NCI-H1417 treated with DMSO at 0.1 percent for 48 hours (cell line): Measurements from ENCODE around the gene PCDHB10.
"Not testable (repeated sequence)": the region's sequence is repeated elsewhere in the genome, so short reads cannot be mapped to it uniquely, and the experiment has no call there.

Experiments
- DNase-seq: peaks from one replicate; lab custom pipeline; 2025; lab: John Stamatoyannopoulos, UW

PCDHB10 gene

DNA sequence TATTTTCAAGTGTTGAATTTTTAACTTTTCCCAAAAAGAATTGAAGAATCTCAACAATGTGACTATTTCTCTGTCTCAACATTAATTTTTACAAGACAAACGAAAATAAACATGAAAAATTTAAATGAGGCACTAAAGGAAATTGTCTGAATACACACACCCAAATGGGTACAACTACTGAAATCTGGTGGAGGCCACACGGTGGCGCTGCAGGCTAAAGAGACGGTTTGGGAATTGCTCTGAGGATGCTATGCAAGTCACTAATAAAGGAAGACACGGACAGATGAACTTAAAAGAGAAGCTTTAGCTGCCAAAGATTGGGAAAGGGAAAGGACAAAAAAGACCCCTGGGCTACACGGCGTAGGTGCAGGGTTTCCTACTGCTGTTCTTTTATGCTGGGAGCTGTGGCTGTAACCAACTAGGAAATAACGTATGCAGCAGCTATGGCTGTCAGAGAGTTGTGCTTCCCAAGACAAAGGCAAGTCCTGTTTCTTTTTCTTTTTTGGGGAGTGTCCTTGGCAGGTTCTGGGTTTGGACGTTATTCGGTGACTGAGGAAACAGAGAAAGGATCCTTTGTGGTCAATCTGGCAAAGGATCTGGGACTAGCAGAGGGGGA lies at the start of gene PCDHB10:
TSS of gene PCDHB10 (plus strand) at position 244 of the 616 bp plus-strand sequence. CDS start at position 444, 200 bp downstream.
- peak; percentile 53 for DNase-seq

DNA sequence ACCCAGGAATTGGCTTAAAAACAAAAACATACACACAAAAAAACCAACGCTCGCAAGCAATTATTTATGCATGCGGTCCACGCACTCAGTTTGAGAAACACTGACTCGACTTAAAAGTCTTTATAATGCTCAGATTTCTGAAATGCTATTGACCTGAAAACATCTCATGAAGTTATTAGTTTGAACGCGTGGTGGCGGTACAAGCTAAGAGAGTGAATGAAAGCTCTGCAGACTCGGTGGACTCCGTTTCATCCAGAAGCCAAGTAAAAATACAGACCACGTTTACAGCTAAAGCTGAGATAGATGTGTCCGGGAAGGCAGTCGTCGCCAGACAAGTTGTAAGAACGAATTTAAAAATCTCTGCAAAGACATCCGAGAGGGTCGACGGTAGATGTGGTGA lies 42.3 kb upstream of the PCDHB10 start, which contains the start of gene PCDHB6:
TSS of gene PCDHB6 (plus strand) at position 246 of the 400 bp plus-strand sequence. CDS start 201 bp downstream, outside the sequence.
- no peak for DNase-seq

DNA sequence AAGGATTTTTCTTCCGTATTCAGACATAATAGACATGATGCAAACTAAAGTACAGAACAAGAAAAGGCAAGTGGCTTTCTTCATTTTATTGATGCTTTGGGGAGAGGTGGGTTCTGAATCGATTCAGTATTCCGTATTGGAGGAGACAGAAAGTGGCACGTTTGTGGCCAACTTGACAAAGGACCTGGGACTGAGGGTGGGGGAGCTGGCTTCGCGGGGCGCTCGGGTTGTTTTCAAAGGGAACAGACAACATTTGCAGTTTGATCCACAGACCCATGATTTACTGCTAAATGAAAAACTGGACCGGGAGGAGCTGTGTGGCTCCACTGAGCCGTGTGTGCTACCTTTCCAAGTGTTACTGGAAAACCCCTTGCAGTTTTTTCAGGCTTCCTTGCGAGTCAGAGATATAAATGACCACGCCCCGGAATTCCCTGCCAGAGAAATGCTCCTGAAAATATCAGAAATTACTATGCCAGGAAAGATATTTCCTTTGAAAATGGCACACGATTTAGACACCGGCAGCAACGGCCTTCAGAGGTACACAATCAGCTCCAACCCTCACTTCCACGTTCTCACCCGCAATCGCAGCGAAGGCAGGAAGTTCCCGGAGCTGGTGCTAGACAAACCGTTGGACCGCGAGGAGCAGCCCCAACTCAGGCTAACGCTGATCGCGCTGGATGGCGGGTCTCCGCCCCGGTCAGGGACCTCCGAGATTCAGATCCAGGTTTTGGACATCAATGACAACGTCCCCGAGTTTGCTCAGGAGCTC lies 41.7 kb upstream of the PCDHB10 start:
- DNase-seq: no peak

DNA sequence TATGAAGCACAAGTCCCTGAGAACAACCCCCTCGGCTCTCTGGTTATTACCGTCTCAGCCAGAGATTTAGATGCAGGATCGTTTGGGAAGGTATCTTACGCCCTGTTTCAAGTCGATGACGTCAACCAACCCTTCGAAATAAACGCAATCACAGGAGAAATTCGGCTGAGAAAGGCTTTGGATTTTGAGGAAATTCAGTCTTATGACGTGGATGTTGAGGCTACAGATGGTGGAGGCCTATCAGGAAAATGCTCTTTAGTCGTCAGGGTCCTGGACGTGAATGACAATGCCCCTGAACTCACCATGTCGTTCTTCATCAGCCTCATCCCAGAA lies 41.2 kb upstream of the PCDHB10 start:
- no peak for DNase-seq

DNA sequence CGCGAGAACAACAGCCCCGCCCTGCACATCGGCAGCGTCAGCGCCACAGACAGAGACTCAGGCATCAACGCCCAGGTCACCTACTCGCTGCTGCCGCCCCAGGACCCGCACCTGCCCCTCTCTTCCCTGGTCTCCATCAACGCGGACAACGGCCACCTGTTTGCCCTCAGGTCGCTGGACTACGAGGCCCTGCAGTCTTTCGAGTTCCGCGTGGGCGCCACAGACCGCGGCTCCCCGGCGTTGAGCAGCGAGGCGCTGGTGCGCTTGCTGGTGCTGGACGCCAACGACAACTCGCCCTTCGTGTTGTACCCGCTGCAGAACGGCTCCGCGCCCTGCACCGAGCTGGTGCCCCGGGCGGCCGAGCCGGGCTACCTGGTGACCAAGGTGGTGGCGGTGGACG lies 40.5 kb upstream of the PCDHB10 start:
- DNase-seq: not testable (repeated sequence)

DNA sequence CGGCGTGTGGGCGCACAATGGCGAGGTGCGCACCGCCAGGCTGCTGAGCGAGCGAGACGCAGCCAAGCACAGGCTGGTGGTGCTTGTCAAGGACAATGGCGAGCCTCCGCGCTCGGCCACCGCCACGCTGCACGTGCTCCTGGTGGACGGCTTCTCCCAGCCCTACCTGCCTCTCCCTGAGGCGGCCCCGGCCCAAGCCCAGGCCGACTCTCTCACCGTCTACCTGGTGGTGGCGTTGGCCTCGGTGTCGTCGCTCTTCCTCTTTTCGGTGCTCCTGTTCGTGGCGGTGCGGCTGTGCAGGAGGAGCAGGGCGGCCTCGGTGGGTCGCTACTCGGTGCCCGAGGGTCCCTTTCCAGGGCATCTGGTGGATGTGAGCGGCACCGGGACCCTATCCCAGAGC lies 40.1 kb upstream of the PCDHB10 start:
- not testable (repeated sequence) for DNase-seq

DNA sequence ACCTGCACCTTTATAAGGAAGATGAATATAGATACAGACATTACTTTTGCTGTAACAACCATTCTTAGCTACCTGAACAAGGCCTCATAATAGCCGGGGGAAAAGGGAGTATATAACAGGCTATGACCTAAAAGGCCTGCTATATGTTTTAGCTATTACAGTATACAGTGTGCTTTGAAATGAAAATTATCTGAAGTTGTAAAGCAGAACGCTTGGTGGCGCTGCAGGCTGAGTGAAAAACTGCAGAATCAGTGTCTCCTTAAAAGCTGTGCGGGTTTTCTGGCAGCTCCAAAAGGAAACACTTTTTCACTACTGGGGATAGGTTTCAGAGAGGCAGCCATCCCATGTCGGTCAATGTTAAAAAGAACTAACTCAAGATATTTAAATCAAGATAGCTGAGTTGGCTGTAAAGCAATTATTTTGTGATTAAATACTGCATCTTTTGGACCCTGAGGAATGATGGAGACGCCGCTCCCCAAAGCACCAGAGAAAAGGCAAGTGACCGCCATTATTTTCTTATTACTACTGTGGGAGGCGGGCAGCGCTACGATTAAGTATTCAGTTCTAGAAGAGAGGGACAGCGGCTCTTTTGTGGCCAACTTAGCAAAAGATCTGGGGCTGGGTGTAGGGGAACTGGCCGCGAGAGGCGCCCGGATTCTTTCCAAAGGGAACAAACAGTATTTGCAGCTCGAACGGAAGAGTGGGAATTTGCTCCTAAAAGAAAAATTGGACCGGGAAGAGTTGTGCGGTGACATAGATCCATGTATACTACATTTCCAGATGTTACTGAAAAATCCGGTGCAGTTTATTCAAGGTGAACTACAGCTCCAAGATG lies 36.4 kb upstream of the PCDHB10 start:
- no peak for DNase-seq

DNA sequence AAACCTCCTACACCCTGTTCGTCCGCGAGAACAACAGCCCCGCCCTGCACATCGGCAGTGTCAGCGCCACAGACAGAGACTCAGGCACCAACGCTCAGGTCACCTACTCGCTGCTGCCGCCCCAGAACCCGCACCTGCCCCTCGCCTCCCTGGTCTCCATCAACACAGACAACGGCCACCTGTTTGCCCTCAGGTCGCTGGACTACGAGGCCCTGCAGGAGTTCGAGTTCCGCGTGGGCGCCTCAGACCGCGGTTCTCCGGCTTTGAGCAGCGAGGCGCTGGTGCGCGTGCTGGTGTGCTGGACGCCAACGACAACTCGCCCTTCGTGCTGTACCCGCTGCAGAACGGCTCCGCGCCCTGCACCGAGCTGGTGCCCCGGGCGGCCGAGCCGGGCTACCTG lies 34.8 kb upstream of the PCDHB10 start:
- not testable (repeated sequence) for DNase-seq

DNA sequence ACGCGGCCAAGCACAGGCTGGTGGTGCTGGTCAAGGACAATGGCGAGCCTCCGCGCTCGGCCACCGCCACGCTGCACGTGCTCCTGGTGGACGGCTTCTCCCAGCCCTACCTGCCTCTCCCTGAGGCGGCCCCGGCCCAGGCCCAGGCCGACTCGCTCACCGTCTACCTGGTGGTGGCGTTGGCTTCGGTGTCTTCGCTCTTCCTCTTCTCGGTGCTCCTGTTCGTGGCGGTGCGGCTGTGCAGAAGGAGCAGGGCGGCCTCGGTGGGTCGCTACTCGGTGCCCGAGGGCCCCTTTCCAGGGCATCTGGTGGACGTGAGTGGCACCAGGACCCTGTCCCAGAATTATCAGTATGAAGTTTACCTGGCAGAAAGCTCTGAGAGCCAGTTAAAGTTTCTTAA lies 34.3 kb upstream of the PCDHB10 start:
- not testable (repeated sequence) for DNase-seq

DNA sequence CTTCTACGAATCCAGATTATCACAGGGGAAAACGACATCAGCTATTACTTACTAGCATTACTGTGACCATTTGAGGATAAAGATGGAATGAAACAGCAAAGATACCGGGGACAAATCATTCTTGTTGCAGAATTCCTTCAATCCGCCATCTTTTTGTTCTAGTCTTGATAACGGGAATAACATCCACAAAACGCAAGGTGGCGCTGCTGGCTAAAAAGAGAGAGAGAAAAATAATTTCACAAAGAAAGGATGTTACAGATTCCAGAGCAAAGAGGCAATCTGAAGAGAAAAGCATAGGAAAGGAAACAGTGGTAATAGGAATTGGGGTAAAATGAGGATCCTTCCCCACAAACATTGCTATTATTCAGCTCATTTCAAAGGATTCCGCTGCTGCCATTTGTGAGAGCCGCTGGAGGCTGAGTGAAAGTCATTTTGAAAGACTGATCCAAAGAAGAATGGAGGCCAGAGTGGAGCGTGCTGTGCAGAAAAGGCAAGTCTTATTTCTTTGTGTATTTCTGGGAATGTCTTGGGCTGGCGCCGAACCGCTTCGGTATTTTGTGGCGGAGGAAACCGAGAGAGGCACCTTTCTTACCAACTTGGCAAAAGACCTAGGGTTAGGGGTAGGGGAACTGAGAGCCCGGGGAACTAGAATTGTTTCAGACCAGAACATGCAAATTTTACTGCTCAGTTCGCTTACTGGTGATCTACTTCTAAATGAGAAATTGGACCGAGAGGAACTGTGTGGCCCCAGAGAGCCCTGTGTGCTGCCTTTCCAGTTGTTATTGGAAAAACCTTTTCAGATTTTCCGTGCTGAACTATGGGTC lies 19.6 kb upstream of the PCDHB10 start, which contains the start of gene PCDHB7:
TSS of gene PCDHB7 (plus strand) at position 264 of the 824 bp plus-strand sequence. CDS start at position 456, 192 bp downstream.
- DNase-seq: no peak

DNA sequence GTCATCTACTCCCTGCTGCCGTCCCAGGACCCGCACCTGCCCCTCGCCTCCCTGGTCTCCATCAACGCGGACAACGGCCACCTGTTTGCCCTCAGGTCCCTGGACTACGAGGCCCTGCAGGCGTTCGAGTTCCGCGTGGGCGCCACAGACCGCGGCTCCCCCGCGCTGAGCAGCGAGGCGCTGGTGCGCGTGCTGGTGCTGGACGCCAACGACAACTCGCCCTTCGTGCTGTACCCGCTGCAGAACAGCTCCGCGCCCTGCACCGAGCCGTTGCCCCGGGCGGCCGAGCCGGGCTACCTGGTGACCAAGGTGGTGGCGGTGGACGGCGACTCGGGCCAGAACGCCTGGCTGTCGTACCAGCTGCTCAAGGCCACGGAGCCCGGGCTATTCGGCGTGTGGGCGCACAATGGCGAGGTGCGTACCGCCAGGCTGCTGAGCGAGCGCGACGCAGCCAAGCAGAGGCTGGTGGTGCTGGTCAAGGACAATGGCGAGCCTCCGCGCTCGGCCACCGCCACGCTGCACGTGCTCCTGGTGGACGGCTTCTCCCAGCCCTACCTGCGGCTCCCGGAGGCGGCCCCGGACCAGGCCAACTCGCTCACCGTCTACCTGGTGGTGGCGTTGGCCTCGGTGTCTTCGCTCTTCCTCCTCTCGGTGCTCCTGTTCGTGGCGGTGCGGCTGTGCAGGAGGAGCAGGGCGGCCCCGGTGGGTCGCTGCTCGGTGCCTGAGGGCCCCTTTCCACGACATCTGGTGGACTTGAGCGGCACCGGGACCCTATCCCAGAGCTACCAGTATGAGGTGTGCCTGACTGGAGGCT lies 17.7 kb upstream of the PCDHB10 start:
- DNase-seq: not testable (repeated sequence)

DNA sequence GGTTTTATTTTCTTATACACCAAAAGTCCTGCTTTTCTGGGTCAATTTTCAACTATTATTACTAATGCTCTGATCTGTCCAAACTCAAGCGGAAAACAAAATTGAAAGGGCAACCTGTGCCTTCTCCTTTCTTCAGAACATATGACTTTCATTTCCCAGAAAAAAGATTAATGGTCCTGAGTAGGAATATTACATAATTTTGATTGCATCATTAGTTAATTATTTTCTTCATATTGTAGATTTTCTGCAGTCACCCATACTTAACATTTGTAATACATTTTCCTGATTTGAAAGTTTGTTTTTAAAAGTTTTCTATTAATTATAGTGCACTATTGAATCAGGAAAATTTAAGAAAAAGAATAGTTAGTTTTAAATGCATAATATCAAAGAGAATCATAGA lies 16.2 kb upstream of the PCDHB10 start:
- no peak for DNase-seq

DNA sequence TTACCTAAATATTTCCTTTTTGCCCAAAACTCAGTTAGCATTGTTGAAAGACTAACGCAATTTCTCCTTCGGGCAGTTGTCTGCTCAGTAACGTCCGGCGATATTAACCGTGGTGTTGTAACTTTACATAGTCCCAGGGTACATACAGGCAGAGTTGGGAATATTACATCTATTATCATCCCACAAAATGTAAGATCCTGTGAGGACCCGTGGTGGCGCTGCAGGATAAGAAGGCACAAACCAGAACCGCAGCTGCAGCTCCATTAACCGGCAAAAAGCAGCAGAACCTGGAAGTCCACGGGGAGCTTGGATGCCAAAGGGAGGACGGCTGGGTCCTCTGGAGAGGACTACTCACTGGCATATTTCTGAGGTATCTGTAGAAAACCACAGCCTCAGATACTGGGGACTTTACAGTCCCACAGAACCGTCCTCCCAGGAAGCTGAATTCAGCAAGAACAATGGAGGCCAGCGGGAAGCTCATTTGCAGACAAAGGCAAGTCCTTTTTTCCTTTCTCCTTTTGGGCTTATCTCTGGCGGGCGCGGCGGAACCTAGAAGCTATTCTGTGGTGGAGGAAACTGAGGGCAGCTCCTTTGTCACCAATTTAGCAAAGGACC lies 14.5 kb upstream of the PCDHB10 start, which contains the start of gene PCDHB8:
TSS of gene PCDHB8 (plus strand) at position 214 of the 615 bp plus-strand sequence. CDS start at position 459, 245 bp downstream.
- DNase-seq: not testable (repeated sequence)

DNA sequence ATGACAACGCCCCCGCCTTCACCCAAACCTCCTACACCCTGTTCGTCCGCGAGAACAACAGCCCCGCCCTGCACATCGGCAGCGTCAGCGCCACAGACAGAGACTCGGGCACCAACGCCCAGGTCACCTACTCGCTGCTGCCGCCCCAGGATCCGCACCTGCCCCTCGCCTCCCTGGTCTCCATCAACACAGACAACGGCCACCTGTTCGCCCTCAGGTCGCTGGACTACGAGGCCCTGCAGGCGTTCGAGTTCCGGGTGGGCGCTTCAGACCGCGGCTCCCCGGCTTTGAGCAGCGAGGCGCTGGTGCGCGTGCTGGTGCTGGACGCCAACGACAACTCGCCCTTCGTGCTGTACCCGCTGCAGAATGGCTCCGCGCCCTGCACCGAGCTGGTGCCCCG lies 12.8 kb upstream of the PCDHB10 start:
- DNase-seq: not testable (repeated sequence)

DNA sequence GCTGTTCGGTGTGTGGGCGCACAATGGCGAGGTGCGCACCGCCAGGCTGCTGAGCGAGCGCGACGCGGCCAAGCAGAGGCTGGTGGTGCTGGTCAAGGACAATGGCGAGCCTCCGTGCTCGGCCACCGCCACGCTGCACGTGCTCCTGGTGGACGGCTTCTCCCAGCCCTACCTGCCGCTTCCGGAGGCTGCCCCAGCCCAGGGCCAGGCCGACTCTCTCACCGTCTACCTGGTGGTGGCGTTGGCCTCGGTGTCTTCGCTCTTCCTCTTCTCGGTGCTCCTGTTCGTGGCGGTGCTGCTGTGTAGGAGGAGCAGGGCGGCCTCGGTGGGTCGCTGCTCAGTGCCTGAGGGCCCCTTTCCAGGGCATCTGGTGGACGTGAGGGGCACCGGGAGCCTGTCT lies 12.3 kb upstream of the PCDHB10 start:
- DNase-seq: not testable (repeated sequence)

DNA sequence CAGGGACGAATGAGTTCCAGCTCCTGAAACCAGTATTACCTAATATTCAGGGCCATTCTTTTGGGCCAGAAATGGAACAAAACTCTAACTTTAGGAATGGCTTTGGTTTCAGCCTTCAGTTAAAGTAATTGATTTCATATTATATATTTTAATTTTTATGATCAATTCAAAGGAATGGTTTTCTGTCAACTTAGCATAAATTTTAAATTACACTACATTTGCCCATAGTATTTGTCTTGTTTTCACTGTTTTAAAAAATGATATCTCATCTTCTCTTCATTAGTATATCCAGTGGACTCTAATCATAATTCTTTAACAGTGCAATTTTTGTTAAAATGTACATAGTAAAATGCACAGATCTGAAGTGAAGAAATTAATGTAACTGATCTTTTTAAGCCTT lies 11.8 kb upstream of the PCDHB10 start:
- no peak for DNase-seq

DNA sequence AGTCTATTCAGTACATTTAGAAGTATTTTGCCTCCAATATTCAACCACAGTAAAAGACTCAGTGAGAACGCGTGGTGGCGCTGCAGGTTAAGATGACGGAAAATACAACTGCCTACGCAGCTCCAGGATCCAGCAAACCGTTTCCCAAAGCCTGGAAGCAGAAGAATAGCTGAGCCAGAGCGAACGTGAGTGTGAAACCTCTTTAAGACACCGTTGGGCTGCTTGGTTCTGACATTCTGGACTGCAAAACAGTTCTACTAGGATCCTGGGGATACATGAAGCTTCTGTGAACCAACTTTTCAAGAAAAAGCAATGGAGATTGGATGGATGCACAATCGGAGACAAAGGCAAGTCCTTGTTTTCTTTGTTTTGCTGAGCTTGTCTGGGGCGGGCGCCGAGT lies 9.9 kb upstream of the PCDHB10 start, which contains the start of gene PCDHB16:
TSS of gene PCDHB16 (plus strand) at position 140 of the 400 bp plus-strand sequence. CDS start at position 313, 173 bp downstream.
- no peak for DNase-seq

DNA sequence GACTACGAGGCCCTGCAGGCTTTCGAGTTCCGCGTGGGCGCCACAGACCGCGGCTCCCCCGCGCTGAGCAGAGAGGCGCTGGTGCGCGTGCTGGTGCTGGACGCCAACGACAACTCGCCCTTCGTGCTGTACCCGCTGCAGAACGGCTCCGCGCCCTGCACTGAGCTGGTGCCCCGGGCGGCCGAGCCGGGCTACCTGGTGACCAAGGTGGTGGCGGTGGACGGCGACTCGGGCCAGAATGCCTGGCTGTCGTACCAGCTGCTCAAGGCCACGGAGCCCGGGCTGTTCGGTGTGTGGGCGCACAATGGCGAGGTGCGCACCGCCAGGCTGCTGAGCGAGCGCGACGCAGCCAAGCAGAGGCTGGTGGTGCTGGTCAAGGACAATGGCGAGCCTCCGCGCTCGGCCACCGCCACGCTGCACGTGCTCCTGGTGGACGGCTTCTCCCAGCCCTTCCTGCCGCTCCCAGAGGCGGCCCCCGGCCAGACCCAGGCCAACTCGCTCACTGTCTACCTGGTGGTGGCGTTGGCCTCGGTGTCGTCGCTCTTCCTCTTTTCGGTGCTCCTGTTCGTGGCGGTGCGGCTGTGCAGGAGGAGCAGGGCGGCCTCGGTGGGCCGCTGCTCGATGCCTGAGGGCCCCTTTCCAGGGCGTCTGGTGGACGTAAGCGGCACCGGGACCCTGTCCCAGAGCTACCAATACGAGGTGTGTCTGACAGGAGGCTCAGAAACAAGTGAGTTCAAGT lies 7.9 kb upstream of the PCDHB10 start:
- DNase-seq: not testable (repeated sequence)

DNA sequence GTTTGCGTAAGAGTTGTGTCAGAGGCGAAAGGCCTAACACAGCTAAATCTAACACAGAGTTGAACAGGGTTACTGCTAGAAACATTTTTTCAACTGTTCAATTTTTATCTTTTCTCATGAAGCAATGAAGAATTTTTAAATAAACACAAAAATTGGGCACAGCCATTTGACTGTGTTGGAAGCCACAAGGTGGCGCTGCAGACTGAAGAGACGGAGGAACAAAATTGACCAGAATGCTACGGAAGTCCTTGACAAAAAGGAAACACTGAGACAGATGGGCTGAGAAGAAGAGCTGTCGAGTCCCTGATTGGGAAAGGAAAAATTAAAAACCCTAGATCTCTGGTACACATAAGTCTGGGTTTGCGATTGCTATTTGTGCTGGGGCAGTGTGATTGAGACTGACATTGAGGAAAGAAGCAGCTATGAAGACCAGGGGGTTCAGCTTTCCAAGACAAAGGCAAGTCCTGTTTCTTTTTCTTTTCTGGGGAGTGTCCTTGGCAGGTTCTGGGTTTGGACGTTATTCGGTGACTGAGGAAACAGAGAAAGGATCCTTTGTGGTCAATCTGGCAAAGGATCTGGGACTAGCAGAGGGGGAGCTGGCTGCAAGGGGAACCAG lies 5.1 kb upstream of the PCDHB10 start, which contains the start of gene PCDHB9:
TSS of gene PCDHB9 (plus strand) at position 265 of the 616 bp plus-strand sequence. CDS start at position 423, 158 bp downstream.
- DNase-seq: peak; percentile 1
